Right atrium auricular region (tissue), 2 donors: Measurements from ENCODE around the gene ASB3. TPM values are rescaled to one million over a fixed set of nuclear protein-coding genes. Genes with fewer than 3 reads are reported as not detected.

ENCODE experiments used
- DNase-seq: peaks from one replicate; pipeline ENCODE4 v3.0.0-alpha.2; 2019; ENCODE audit warnings: low spot score
- H3K27ac ChIP-seq, 2 donors: fragments of 200-600 bp; sonication (generic); 1 replicate in 1 of 2; 2 replicates in 1 of 2; pipeline ENCODE4 v1.5.1; 2016 to 2019
- H3K27me3 ChIP-seq, 2 donors: fragments of 200-600 bp; sonication (generic); one replicate each; pipeline versions ENCODE4 v1.5.1 to v1.6.0; 2017 to 2019
- H3K36me3 ChIP-seq: fragments of 200-600 bp; sonication (generic); one replicate; pipeline ENCODE4 v1.5.1; 2016
- H3K4me1 ChIP-seq, 2 donors: fragments of 200-600 bp; sonication (generic); one replicate each; pipeline versions ENCODE4 v1.5.1 to v1.6.0; 2017 to 2019
- H3K4me3 ChIP-seq, 2 donors: fragments of 200-600 bp; sonication (generic); 1 replicate in 1 of 2; 2 replicates in 1 of 2; pipeline ENCODE4 v1.5.1; 2017 to 2019; ENCODE audit warnings: mild to moderate bottlenecking in 1 of 2, moderate library complexity in 1 of 2
- H3K9me3 ChIP-seq, 2 donors: fragments of 200-600 bp; sonication (generic); one replicate each; pipeline ENCODE4 v1.5.1; 2019
- CTCF ChIP-seq, 2 donors: fragments of 200-600 bp; sonication (generic); IDR thresholded peaks; one replicate each; pipeline ENCODE4 v1.5.1; 2019; ENCODE audit warnings: antibody characterized with exemption in 2 of 2
- total RNA-seq, 2 donors: library from RNA; depleted of rRNA; stranded (reverse); fragments of >200 nt; gene quantifications; one replicate each; pipeline ENCODE4 v1.1.0, GENCODE V29; 2016

Gene ASB3
- total RNA-seq, 2 donors from 2014 or later: 9.2 to 11.4 TPM

DNA sequence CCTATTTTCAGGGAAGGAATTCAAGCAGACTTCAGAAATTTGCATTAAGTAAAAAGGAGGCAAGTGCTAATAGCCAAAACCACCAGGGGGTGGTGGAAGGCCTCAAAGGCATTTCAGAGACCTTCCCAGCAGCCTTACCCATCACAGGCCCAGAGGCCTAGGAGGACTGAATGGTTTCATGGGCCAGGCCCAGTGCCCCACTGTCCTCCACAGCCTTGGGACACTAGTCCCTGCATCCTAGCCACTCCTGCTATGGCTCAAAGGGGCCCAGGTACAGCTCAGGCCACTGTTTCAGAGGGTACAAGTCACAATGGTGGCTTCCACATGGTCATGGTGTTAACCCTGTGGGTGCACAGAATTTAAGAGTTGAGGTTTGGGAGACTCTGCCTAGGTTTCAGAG lies 77.8 kb downstream of the ASB3 start:
- Histone ChIP-seq H3K27ac (no peak overlapping the region), H3K9me3 (no peaks in the 10 kb centered on the region), H3K27me3 (no peaks in the 10 kb centered on the region), H3K36me3 (peaks cover 3% of the 10 kb centered on the region), H3K4me1 (no peaks in the 10 kb centered on the region), H3K4me3 (no peak overlapping the region)
- no peak for DNase-seq
- TF ChIP-seq CTCF (IDR thresholded peaks at IDR 0.05): no peak

GRCh38 chr2:53701221-53701620 lies 85.5 kb downstream of the ASB3 start:
- H3K9me3 ChIP-seq: no peaks in the 10 kb centered on the region
- H3K36me3 ChIP-seq: peaks cover 15% of the 10 kb centered on the region
- no peaks in the 10 kb centered on the region for H3K27me3 ChIP-seq
- no peaks in the 10 kb centered on the region for H3K4me1 ChIP-seq
- no peak overlapping the region for H3K4me3 ChIP-seq
- DNase-seq: no peak
- TF ChIP-seq CTCF (IDR thresholded peaks at IDR 0.05): no peak
- H3K27ac ChIP-seq: no peak overlapping the region

DNA sequence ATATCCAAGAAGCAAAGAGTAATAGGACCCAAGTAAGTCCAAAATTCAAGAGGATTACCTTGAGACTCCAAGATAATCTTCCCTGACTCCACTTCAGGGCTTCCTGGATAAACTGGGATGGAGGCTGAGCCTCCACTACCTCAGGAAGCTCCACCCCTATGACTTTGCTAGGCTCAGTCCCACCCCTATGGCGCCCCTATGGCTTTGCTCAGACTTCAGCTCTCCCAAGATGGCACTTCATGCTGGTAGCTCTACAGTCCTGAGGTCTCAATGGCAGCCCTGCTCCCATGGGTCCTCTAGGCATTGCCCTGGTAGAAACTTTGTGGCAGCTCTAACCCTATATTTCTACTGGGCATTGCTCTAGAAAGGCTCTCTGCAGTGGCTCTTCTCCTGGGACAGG lies 89.1 kb downstream of the ASB3 start:
- Histone ChIP-seq H3K9me3 (no peaks in the 10 kb centered on the region), H3K4me3 (no peak overlapping the region), H3K27ac (no peak overlapping the region), H3K4me1 (no peaks in the 10 kb centered on the region), H3K36me3 (peaks cover 15% of the 10 kb centered on the region), H3K27me3 (no peaks in the 10 kb centered on the region)
- no peak for DNase-seq
- no peak for TF ChIP-seq CTCF (IDR thresholded peaks at IDR 0.05)

- no peaks in the 10 kb centered on the region for H3K27me3 ChIP-seq
- no peak for TF ChIP-seq CTCF (IDR thresholded peaks at IDR 0.05)
- H3K36me3 ChIP-seq: peaks cover 15% of the 10 kb centered on the region
- no peaks in the 10 kb centered on the region for H3K9me3 ChIP-seq
- H3K4me3 ChIP-seq: no peak overlapping the region
- H3K4me1 ChIP-seq: no peaks in the 10 kb centered on the region
- no peak overlapping the region for H3K27ac ChIP-seq
- no peak for DNase-seq
Observed at GRCh38 chr2:53697092-53697491, 89.7 kb downstream of the ASB3 start.

GRCh38 chr2:53695575-53695974 lies 91.2 kb downstream of the ASB3 start:
- Histone ChIP-seq H3K27ac (no peak overlapping the region), H3K27me3 (no peaks in the 10 kb centered on the region), H3K4me1 (no peaks in the 10 kb centered on the region), H3K9me3 (no peaks in the 10 kb centered on the region), H3K4me3 (no peak overlapping the region), H3K36me3 (peaks cover 15% of the 10 kb centered on the region)
- no peak for TF ChIP-seq CTCF (IDR thresholded peaks at IDR 0.05)
- DNase-seq: no peak

DNA sequence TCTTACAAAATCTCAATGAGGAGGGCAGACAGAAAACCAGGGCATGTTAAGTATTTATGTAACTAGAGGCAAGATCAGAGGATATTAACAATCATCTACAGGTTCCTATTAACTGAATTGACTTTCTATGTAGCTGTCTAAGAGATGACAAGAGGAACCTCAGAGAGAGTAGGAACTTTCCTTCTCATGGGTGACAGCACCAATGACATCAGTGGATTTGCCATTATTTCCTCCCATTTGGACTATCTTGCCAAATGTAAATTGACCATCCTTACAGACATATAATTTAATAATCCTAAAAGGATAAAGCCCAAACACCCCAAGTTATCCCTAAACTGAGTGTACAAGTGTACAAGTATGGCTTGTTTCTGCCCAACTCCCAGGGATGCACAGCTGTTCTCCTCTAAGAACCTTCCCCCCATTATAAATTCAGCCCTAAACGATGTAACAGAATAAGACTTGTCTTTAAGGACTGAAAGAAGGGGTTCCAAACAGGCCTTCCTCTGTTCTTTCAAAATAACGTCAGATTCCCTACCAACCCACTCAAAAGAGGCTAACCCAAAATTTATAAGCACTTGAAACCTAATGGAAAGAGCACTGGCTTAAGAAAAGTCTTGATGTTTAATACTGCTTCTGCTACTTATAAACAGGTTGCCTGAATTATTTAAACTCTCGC lies 92.5 kb downstream of the ASB3 start:
- Histone ChIP-seq H3K27me3 (no peaks in the 10 kb centered on the region), H3K9me3 (no peaks in the 10 kb centered on the region), H3K4me1 (no peaks in the 10 kb centered on the region), H3K36me3 (peaks cover 5% of the 10 kb centered on the region), H3K4me3 (no peak overlapping the region), H3K27ac (no peak overlapping the region)
- DNase-seq: no peak
- no peak for TF ChIP-seq CTCF (IDR thresholded peaks at IDR 0.05)
